HG03565 (cell line): ENCODE measurements around the gene LINGO4.

Experiments
- ATAC-seq: cut with Tn5 transposase; IDR thresholded peaks from one replicate; pipeline ENCODE4 v1.9.1; 2021; ENCODE audit warnings: mild to moderate bottlenecking, moderate library complexity; ENCODE audit not compliant: unreplicated experiment

LINGO4 gene

DNA sequence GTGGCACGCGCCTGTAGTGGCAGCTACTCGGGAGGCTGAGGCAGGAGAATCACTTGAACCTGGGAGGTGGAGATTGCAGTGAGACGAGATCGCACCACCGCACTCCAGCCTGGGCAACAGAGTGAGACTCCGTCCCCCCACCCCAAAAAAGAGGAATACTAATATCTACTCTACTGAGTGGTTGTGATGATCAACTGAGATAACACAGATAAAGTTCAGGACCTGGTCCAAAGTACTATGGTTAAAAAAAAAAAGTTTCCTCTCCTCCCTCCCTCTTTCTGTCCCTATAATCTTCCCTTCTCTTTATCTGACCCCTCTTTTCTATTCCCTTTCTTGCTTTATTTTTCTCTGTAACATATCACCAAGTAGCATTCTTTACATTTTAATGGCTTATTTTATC lies 30.4 kb upstream of the LINGO4 start:
- no peak for ATAC-seq

- no peak for ATAC-seq
Measured at GRCh38 chr1:151834239-151834638, 29.0 kb upstream of the LINGO4 start.

DNA sequence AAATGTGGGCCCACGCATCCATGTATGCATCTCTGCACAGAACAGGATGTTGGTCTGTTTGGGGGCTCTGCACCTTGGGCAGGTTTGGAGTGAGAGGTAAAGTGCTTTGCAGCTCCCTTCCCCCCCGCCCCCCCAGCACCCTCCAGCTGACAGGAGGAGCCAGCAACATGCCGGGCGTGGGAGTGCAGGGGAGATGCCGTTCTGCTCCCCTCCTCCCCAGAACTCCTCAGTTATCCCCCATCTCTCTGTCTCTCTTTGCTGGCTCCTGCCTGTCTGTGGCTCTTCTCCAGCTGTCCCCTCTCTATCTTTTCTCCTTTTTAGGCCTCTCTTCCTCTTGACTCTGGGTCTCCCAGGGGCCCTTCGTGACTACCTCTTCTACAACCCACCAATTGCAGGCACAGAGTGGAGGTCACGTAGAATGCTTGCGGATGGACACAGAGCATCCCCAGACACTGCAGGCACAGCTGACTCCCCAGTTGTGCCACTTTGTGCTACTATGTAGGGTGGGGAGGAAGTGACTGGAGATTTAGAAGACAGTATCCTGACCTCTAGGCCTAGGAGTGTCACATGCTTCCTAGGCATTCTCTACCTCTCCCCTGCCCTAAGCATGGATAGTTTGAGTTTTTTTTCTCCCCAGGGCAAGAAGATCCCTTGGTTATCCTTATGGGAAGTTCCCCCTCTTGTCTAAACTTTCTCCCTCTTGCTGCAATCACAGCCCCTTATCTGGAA lies 28.1 kb upstream of the LINGO4 start:
- ATAC-seq = no peak

DNA sequence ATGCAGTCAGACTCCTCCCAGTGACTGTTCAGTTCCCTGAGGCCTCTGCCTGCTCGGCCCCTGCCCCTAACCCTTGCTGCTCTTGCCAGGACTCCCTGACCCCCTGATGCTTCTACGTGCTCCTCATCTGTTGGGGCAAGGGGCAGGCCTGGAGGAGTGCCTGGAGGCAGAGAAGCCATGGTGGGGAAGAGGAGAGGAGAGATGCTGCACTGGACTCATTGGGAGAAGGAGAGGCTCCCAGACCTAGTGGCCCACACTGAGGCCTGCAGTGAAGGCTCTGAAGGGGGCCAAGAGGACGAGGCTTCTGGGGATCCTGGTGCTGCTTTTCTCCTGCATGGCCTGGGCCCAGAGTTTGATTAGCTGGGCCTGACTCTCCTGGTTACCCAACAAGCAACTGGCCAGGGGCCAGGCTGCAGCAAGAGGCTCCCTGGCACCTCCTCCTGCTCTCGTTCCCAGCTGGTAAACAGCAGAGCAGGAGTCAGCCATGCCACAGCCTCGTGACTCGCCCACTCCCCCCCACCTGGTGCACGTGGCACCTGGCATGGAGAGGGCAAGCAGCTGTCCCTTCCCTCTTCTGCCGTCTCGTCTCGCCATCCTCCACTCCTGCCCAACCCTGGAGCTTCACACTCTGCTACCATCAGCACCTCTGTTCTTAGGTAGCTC lies 27.2 kb upstream of the LINGO4 start:
- ATAC-seq = no peak

DNA sequence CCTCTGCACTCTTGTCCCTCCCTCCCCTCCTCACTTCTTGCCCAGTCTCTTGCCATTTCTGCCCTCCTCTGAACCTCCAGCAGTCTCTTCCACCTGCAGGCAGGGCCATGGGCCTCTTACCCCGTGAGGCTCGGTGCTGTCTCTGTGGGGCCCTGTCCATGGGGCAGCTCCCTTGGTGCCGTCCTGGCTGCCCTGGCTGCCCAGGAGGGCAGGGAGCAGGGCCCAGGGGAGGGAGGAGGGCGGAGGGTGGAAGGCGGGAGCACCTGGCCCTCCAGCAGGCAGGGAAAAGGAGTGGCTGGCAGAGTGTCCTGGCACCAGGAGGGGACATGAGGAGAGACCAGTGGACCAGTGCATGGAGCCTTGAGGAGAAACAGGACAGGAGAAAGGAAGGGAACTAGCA lies 26.4 kb upstream of the LINGO4 start, which contains the start of gene RORC:
TSS of gene RORC (minus strand) at position 198 of the 400 bp plus-strand sequence. CDS start at position 160, 38 bp downstream.
- ATAC-seq = no peak

GRCh38 chr1:151831256-151831591 lies 26.0 kb upstream of the LINGO4 start:
- ATAC-seq = no peak

GRCh38 chr1:151830055-151830454 lies 24.8 kb upstream of the LINGO4 start:
- no peak for ATAC-seq

GRCh38 chr1:151829352-151830046 lies 24.3 kb upstream of the LINGO4 start:
- no peak for ATAC-seq

DNA sequence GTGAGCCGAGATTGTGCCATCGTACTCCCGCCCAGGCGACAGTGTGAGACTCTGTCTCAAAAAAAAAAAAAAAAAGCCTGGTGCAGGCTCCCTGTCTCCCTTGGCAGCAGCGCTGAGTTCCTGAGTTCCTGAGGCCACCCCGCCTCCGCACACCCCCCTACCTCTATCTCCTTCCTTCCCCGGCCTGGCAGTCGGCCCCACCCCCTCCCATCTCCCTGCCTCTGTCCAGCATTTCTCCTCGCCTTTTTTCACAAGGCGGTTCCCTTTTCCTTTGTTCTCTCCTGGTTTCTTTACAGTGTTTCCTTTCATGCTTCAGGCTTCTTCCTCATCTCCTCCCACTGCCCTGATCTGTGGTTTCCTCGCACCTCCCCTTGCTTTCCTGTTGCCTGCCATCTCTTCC lies 23.7 kb upstream of the LINGO4 start:
- ATAC-seq = no peak

GRCh38 chr1:151827853-151828252 lies 22.6 kb upstream of the LINGO4 start:
- ATAC-seq = no peak

GRCh38 chr1:151825751-151826660 lies 20.8 kb upstream of the LINGO4 start:
- ATAC-seq = no peak

- ATAC-seq = no peak
Measured at GRCh38 chr1:151825204-151825603, 20.0 kb upstream of the LINGO4 start.

- no peak for ATAC-seq
Measured at GRCh38 chr1:151823175-151823574, 18.0 kb upstream of the LINGO4 start.

GRCh38 chr1:151822404-151822803 lies 17.2 kb upstream of the LINGO4 start:
- ATAC-seq = no peak

GRCh38 chr1:151820940-151821339 lies 15.7 kb upstream of the LINGO4 start:
- no peak for ATAC-seq

- no peak for ATAC-seq
Measured at GRCh38 chr1:151819976-151820623, 14.9 kb upstream of the LINGO4 start.

- no peak for ATAC-seq
Measured at GRCh38 chr1:151819227-151819835, 14.1 kb upstream of the LINGO4 start.

DNA sequence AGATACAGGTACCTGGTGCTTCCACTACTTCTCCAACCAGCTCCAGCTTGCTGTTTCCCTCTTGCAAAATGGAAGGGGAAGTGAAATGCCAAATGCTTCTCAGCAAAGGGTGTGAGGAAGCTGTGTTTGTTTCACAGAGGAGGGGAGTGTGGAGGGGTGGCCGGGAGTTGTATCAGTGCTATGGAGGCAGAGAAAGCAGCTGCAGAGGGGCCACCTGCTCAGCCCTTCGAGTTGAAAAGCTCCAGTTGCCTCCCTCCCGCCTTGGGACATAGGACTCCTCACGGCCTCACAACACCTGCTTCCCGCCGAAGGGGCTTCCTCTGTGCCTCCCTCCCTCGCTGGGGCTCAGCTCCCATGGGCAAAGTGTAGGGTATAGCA lies 12.1 kb upstream of the LINGO4 start:
- no peak for ATAC-seq

- no peak for ATAC-seq
Measured at GRCh38 chr1:151816548-151817352, 11.5 kb upstream of the LINGO4 start.
